HG03025 (cell line): ENCODE data around the gene MST1R.
"Not testable (repeated sequence)": the region's sequence is repeated elsewhere in the genome, so short reads cannot be mapped to it uniquely, and the experiment has no call there.

ENCODE experiments used
- ATAC-seq: cut with Tn5 transposase; IDR thresholded peaks from one replicate; pipeline ENCODE4 v1.9.1; 2021; ENCODE audit warnings: mild to moderate bottlenecking, moderate library complexity; ENCODE audit not compliant: unreplicated experiment, low FRiP score

MST1R gene

GRCh38 chr3:49912881-49913281 lies 9.2 kb upstream of the MST1R start:
- no peak for ATAC-seq

GRCh38 chr3:49911611-49912010 lies 7.9 kb upstream of the MST1R start:
- ATAC-seq, result no peak

GRCh38 chr3:49911124-49911420 lies 7.4 kb upstream of the MST1R start:
- no peak for ATAC-seq

- ATAC-seq, result no peak
These were observed 6.9 kb upstream of the MST1R start for GRCh38 chr3:49910409-49911123.

DNA sequence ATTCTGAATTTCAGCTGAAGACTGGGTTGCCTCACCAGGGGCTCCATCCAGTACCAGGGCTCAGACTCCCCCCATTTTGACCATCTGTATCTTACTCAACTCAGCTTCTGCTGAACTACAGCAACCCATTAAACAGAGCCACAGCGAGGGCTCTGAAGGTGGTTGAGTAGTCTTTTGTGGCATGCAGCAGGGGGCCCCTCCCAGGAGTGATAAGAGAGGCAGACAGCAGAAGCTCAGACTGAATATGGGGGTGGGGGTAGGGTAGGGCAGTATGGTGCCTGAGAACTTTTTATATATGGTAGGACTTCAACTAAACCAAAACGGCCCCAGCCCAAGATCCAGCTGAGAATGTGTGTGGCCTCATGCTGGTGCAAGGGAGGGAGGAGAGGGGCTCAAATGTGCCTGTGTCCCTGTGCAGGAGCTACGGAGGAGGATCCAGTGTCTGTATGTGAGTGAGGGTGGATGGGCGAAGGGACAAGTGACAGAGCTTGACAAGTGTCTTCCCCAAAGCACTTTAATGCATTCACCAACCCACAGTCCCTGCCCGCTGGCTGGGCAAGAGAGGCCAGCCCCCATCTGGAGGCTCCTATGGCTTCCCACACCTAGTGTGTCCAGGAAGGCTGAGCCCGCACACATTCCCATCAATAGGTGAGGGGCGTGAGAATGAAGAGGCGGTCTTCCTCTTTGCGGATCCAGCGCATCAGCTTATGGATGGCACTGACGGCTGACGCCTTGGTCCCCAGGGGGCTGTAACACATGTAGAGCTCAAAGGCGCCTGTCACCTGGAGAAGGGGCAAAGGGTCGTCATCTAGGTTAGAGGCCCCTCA lies 4.9 kb upstream of the MST1R start:
- ATAC-seq, result no peak

GRCh38 chr3:49906073-49906743 lies 2.5 kb upstream of the MST1R start:
- ATAC-seq, result no peak

GRCh38 chr3:49904448-49904847 lies 775 bp upstream of the MST1R start:
- ATAC-seq, result not testable (repeated sequence)

- ATAC-seq, result no peak
These were observed 945 bp downstream of the MST1R start for GRCh38 chr3:49902511-49903345.

DNA sequence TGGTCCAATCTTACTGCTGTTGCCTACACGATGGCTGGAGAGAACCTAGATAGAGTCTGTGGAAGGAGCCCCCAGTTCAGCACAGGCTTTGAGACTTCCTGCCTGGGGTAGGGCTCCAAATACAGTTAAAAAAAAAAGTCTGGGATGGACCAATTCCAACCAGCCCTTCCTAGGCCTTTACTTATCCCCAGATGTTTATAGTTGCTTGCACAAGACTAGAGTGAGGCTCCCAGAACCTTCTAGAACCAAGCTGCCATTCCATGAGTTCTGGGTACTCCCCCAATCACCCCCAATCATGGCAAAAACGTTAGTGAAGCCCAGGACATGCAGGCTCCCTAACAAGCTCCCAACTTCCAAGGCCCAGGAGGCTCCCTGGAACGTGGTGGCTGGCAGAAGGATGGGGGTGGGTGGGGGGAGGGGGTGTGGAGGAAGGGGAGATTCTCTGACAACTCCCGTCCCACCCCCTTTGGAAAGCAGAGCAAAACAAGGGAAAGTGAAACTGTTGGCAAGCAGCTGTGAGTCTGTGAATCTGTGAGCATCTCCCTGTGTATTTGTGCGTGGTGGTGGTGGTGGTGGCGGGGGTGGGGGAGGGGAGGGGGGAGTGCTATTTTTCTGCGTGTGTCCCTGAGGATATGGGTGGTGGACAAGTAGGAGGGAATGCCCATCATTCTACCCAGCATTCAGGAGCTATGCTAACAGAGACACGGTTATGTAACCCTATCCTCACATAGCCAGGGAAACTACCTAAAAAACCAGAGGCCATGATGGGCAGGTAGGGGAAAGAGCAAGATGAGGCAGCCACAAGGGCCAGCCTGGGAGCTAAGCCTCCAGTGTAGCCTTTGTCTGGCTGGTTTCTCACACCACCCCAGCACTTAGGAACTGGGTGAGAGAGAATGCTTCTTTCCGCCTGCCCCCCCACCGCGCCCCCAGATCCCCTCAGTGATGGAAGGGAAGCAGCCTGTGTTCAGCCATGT lies 2.0 kb downstream of the MST1R start:
- no peak for ATAC-seq

GRCh38 chr3:49900491-49901153 lies 3.1 kb downstream of the MST1R start:
- ATAC-seq, result no peak

DNA sequence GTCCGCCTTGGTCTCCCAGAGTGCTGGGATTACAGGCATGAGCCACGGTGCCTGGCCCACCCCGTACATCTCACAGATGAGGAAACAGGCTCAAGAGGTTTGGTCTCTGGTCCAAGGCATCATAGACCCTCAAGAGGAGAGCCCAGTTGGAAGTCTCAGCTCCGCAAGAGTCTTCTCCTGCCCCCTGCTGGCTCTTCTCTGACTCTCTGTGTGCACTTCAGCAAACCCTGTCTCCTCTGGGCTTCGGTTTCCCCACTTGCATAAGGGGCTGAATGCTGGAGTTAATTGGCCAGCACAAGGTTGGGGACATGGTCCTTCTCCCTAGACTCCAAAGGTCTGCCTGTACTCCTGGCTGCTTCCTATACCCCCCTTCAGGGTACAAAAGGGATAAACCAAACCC lies 3.9 kb downstream of the MST1R start:
- ATAC-seq, result no peak

DNA sequence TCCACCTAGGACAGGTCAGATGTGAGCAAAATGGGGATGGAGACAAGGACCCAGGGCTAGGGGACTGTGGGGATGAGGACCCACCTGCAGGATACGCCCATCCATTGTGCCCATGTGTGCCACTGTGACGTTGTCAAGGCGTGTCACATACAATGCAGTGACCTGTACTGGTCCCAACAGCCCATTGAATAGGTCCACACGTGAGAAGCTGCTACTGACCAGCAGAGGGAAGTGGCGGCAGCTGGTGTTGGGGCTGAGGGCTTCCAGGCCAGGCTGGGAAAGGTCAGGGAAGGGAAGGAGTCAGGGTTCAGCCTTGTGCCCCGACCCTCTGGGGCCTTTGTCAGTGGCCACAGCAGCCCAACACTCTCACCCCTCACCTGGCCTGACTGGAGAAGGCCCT lies 4.7 kb downstream of the MST1R start:
- ATAC-seq, result no peak

- no peak for ATAC-seq
These were observed 7.3 kb downstream of the MST1R start for GRCh38 chr3:49896345-49896744.

DNA sequence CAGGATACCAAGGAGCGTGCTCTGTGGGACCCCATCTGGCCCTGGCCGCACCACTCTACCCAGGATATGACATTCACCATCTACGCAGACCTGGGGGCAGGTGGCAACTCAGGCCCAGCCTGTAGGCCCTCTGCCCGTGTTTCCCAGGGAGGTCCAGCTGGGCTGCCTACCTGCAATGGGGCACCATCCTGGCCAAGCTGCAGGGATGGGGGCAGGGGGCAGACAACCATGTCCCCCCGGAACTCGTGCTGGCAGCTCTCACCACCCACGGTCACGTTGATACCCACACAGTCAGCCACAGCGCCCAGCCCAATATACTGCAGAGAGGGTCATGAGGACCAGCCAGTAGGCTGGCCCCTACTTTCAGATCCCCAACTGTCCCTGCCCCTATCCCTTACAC lies 7.9 kb downstream of the MST1R start:
- no peak for ATAC-seq

DNA sequence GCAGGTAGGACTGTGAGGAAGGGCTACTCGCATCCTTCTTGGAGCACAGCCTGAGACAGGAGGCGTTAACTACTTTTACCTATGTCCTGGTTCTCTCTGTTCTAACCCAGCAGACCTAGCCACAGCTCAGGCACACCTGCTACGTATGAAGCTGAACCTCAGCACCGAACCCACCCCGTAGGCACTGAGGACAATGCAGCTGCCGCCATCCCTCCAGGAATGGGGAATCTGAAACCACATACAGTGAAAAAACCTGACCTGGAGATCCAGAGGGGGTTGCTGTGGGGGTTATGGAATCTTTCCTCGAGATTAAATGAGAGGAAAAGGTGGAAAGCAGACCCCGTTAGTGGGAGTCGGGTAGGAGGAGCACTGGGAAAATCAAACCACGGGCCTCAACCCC lies 14.4 kb downstream of the MST1R start:
- no peak for ATAC-seq

GRCh38 chr3:49886922-49887265 lies 16.8 kb downstream of the MST1R start:
- no peak for ATAC-seq

DNA sequence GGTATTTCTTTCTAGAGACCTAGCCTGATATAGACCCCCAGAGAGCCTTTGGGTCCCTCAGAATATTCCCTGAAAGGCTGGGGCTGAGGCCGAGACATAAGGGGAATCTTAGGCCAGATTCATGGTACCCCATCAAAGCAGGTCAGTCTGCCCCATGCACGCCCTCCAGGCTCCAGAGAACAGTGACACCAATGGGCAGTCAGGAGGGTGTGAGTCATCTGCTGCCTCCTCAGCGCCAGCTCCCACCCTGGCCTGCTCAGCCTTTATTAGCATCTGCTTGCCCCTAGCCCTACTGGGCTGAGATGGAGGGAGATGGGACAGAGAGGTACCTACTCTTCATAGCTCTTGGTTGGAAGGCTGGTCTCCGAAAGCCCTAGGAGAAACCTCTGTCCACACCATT lies 19.7 kb downstream of the MST1R start:
- no peak for ATAC-seq

DNA sequence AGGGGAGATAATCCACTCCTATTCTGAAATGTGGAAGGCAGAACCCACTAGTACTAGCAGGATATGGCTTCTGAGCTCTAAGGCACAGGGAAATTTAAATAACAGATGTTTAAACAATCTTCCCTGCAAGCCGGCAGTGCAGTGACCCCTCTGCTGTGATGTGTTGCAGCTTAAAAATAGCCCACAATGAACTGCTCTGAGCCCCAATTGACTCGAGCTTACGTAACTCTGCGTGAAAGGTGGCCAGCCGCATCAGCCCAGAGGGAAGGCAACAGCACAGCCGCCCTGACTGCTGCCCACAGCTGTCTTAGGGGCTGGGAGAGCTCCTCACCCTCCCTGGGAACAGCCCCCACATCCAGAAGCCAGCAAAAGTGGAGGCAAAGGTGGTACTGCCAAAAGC lies 21.5 kb downstream of the MST1R start:
- ATAC-seq, result no peak

GRCh38 chr3:49880581-49881315 lies 22.9 kb downstream of the MST1R start:
- ATAC-seq, result no peak
